HG02840 (cell line): ENCODE measurements around the gene COL4A1.

Experiments
- ATAC-seq: cut with Tn5 transposase; IDR thresholded peaks from one replicate; pipeline ENCODE4 v1.9.1; 2021; ENCODE audit warnings: mild to moderate bottlenecking, moderate library complexity, moderate number of reproducible peaks; ENCODE audit not compliant: unreplicated experiment, low FRiP score

The COL4A1 gene

DNA sequence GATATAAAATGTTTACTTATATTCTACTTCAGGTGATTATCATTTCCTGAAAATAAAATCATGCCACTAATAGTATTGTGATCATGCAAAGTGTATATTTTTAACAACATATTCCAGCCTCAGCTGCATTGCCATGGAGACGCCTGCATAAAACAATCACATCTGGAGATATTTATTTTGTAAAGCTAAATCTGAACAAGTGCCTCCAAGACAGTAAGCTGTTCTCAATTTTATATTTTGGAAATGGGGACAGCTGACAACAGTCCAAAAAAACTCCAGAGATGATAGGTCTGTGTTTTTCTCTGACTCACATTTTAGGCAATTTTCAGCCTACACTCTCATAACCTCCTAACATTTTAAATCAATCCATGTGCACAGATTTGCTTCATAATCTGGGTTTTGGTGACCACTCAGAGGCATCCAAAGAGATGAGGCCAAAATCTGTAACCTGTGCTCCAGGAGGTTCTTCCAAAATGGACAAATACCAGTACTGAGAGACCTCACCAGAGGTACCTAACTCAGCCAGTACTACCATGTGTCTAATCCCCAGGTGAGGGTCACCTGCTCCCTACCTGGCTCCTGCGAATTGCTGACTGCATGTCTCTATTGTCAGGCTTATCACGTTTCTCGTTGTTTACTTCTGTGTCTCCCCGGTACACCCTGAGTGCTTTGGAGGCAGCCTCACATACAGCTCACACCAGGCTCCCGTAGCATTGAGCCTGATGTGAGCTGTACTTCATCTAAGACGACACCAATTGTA lies 62.7 kb downstream of the COL4A1 start:
- no peak for ATAC-seq

GRCh38 chr13:110242615-110243014 lies 64.3 kb downstream of the COL4A1 start:
- no peak for ATAC-seq

- ATAC-seq = no peak
Measured at GRCh38 chr13:110240943-110241342, 66.0 kb downstream of the COL4A1 start.

- ATAC-seq = no peak
Measured at GRCh38 chr13:110240352-110240751, 66.6 kb downstream of the COL4A1 start.

GRCh38 chr13:110239280-110240125 lies 67.5 kb downstream of the COL4A1 start:
- no peak for ATAC-seq

GRCh38 chr13:110238818-110239195 lies 68.2 kb downstream of the COL4A1 start:
- no peak for ATAC-seq

GRCh38 chr13:110237875-110238817 lies 68.8 kb downstream of the COL4A1 start:
- ATAC-seq = no peak

DNA sequence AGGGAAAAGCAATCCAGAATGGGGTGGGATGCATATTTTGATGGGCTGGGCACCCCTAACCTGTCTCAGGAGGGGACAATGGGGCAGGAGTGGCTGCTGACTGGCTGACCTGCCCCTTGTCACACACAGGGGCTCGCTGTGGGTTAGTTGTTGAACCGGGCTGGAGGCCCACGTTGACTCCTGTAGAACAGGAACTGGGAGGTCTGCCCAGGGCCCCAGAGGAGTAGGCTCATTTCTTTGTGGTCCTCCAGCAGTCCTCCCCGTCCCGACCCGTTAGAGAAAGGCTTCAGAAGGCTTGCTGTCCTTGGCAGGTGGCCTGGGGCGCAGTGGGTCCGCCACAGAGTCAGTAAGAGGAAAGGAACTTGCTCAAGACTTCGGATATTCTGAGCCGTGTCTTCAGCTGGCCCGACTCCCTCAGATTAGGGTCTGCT lies 70.1 kb downstream of the COL4A1 start:
- ATAC-seq = no peak

DNA sequence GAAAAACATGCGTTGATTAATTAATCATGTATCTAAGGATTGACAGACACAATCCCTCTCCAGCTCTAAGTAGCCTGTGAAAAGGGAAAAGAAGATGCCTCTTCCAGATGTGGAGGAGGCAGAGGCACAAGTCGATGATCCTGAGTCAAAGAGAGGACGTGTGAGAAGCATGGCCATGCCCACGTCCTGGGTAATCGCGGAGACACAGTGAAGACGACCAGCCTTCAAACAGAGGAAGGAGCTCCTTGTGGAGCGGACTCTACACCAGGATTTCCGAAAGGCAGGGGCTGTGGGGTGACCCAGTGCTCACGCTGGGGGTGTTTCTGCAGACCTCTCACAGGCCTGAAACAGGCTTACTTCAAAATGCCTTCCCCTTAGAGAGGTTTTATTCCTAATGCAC lies 70.5 kb downstream of the COL4A1 start:
- no peak for ATAC-seq

DNA sequence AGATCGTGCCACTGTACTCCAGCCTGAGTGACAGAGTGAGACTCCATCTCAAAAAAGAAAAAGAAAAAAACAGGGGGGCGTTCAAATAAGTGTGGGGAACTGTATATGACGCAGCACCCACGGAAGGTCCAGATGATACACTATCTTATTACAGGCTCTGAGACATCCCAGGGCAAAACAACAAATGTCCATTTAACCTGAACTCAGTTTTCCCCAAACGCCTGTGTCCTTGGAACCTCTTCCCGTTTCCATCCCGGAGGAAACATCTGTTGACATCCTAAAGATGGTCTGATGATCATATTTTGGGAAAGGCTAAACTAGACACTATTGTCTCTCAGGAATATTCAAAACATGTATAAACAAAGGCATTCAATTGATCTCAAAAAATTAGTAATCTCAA lies 72.4 kb downstream of the COL4A1 start:
- ATAC-seq = no peak

DNA sequence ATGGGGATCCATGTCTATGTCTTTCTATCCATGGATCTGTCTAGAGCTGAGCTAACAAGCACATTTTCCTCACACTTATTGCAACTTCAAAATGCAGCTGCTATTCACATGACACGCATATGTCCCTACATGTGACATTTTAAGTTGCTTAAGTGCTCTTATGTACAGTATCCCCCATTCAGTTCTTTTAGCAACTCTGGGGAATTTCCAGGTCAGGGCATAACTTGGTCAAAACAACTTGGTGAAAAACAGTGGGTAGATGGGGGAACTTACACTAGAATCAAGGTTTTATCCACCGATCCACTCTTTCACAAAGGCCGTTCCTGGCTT lies 73.0 kb downstream of the COL4A1 start:
- no peak for ATAC-seq

- no peak for ATAC-seq
Measured at GRCh38 chr13:110233181-110233950, 73.6 kb downstream of the COL4A1 start.

DNA sequence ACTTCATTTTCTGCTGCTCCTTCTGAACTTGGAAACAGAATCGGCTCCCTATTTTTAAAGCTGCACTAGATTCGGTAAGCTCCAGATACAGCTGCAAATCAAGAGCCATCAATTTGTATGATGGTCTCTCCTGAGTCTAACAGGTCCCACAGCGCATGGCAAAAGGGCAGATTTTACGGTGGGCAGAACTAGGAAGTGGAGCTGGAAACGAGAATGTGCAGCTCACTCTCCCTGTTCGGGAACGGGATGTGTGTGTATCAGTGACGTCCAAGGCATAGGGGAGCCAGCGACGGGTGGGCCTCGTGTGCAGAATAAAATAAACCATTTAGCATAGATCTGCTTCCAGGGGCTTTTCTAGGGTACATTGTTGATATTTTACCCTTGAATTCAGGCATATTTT lies 74.2 kb downstream of the COL4A1 start:
- no peak for ATAC-seq

DNA sequence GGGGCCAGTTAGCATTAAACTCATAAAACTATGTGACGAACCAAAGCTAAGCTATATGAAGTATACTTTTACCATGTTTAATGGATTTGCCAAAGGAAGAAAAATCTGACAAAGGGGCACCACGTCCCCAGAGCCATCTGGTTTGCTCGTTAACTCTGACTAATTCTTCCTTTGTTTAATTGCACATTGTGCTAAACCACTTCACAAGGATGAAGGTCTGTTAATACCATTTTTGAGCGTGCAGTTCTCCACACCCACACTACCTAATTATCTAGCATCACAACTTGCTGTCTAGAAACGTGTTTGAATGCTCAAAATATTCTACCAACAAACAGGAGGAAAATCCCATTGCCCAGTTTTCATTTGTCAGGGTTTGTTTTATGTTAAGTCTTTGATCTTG lies 74.8 kb downstream of the COL4A1 start:
- ATAC-seq = no peak

GRCh38 chr13:110231348-110232047 lies 75.5 kb downstream of the COL4A1 start:
- ATAC-seq = no peak

DNA sequence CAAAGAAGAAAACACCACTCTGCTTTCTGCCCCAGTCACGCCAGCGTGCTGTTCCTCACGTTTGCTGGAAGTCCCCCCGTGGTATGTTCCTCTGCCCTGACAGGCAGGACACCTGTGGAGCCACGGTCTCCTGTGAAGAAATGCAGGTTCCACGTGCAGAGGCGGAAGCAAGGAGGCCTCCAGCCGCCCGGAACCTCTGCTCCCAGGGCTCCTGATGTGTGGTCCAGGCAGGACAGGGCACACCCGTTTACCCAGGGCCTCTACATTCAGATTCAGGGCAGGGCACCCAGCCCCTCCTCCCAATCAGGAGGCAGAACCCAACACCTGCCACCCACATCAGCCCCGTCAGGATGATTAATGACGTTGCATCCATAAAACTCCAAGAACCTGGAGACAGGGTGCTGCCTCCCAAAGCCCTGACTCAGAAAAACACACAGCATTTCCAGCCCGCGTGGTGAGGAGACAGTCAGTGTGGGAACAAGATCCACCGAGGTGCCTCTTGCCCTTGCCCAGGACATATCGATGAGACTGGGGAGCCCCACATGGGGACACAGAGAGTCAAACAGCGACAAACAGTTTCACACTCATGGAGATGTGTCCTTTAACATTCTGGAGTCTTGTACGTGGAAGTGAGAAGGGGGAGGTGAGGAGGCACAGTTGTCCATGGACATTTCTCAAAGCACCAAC lies 76.2 kb downstream of the COL4A1 start:
- ATAC-seq = no peak

DNA sequence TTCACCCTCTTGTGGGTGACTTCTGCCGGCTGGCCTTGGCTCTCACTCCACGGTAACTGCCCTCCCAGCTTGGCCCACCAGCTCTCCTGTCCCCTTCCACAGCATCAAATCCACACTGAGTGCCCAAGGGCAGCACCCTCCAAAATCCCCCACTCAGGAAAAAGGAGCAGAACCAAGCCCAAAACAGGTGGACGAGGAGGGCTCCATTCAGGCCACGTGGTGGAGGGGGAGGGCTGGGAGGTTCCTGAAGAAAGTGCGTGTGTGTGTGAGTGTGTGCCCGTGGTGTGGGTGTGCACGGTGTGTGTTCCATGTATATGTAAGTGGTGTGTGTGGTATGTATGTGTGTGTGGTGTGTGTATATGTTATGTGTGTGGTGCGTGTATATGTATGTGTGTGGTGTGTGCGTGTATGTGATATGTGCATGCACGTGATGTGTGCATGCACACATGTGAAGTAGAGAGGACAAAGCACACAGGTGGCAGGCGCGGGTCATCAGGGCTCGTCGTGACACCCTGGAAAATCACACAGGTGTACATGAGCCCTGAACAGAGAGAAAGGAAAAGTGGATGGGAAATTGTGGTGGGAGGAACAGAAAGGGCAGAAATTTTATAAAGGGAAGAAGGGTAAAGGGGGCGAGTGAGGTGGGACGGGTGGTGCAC lies 76.9 kb downstream of the COL4A1 start:
- ATAC-seq = no peak
